T-cell (primary cell): ENCODE data around the gene NCAM1. TPM values are rescaled to one million over a fixed set of nuclear protein-coding genes. Genes with fewer than 3 reads are reported as not detected.
A peak's percentile ranks its signal among the peaks of the same experiment; 100 is the strongest.

Experiments
- ATAC-seq, 4 experiments: fragments of 200-7000 bp in 3 of 4; fragments of 150-1000 bp in 1 of 4; cut with Tn5 transposase; replicated peaks in 1 of 4; 1 replicate in 3 of 4; 2 replicates in 1 of 4; pipeline ENCODE4 v1.10.0; 2021; ENCODE audit warnings: moderate library complexity in 3 of 4, mild to moderate bottlenecking in 2 of 4, moderate number of reproducible peaks in 1 of 4
- CTCF ChIA-PET, 2 donors: fragments of 300-600 bp; sonication (Branson Sonifier 250); formaldehyde crosslinking; loops; one replicate each; lab custom pipeline; 2022; ENCODE audit warnings: antibody characterized with exemption in 2 of 2; lab: Charles Lee
- POLR2A ChIA-PET, 2 donors: fragments of 300-600 bp; sonication (Branson Sonifier 250); formaldehyde crosslinking; loops; one replicate each; lab custom pipeline; 2022; ENCODE audit warnings: antibody characterized with exemption in 2 of 2; lab: Charles Lee
- DNase-seq, 35 experiments: peaks; one replicate each; pipeline versions ENCODE4 v3.0.0 to v3.0.0-alpha.2; 2013 to 2023
- H3K27ac ChIP-seq: one replicate; pipeline ENCODE4 v1.5.1; 2013; ENCODE audit warnings: low read length
- H3K27me3 ChIP-seq, 2 experiments: replicated peaks in 1 of 2; 1 replicate in 1 of 2; 2 replicates in 1 of 2; pipeline versions ENCODE4 v1.6.1 to v1.7.0; 2013; ENCODE audit warnings: low read length in 1 of 2, mixed read lengths in 1 of 2; ENCODE audit not compliant: control insufficient read depth in 2 of 2, insufficient read depth in 2 of 2; ENCODE audit errors: extremely low read depth in 1 of 2
- H3K36me3 ChIP-seq, 2 donors: 1 replicate in 1 of 2; 2 replicates in 1 of 2; pipeline versions ENCODE4 v1.6.1 to v1.7.0; 2013; ENCODE audit warnings: low read length in 1 of 2; ENCODE audit not compliant: control insufficient read depth in 2 of 2, insufficient read depth in 1 of 2; ENCODE audit errors: extremely low read depth in 1 of 2
- H3K4me1 ChIP-seq, 2 experiments: 1 replicate in 1 of 2; 2 replicates in 1 of 2; pipeline versions ENCODE4 v1.6.1 to v1.7.0; 2013; ENCODE audit warnings: low read length in 2 of 2, mixed read lengths in 1 of 2; ENCODE audit not compliant: insufficient read depth in 2 of 2, control insufficient read depth in 1 of 2; ENCODE audit errors: extremely low read depth in 1 of 2
- H3K4me3 ChIP-seq, 2 donors: 1 replicate in 1 of 2; 2 replicates in 1 of 2; pipeline versions ENCODE4 v1.5.1 to v1.7.0; 2013; ENCODE audit warnings: mild to moderate bottlenecking in 2 of 2, low read length in 1 of 2, moderate library complexity in 1 of 2; ENCODE audit not compliant: control insufficient read depth in 1 of 2; ENCODE audit errors: extremely low read depth in 1 of 2
- H3K9me3 ChIP-seq: 2 replicates; pipeline ENCODE4 v1.7.0; 2013
- H3K27ac Mint-ChIP-seq, 2 donors: one replicate each; pipeline ENCODE4 v1.8.0; 2020 to 2021; ENCODE audit warnings: mild to moderate bottlenecking in 2 of 2, mixed read lengths in 2 of 2
- H3K27me3 Mint-ChIP-seq, 2 donors: one replicate each; pipeline ENCODE4 v1.8.0; 2021 to 2022; ENCODE audit warnings: mixed read lengths in 2 of 2
- H3K36me3 Mint-ChIP-seq: one replicate; pipeline ENCODE4 v1.8.0; 2021; ENCODE audit warnings: mixed read lengths
- H3K4me1 Mint-ChIP-seq, 3 donors: one replicate each; pipeline ENCODE4 v1.8.0; 2020 to 2022; ENCODE audit warnings: mixed read lengths in 3 of 3, mild to moderate bottlenecking in 1 of 3
- H3K4me3 Mint-ChIP-seq, 3 donors: one replicate each; pipeline ENCODE4 v1.8.0; 2020 to 2022; ENCODE audit warnings: mild to moderate bottlenecking in 3 of 3, mixed read lengths in 3 of 3, moderate library complexity in 3 of 3
- H3K9me3 Mint-ChIP-seq, 3 donors: one replicate each; pipeline ENCODE4 v1.8.0; 2020 to 2022; ENCODE audit warnings: mixed read lengths in 3 of 3
- WGBS: methylation state at CpG from one replicate; pipeline ENCODE4 v1.1.5; 2013; ENCODE audit warnings: missing lambda C conversion rate; ENCODE audit not compliant: insufficient coverage; 5-methylcytosine and 5-hydroxymethylcytosine counted together
- total RNA-seq, 35 experiments: library from RNA in 6 of 35; stranded (reverse) in 6 of 35; fragments of 120-200 nt in 1 of 35; gene quantifications; one replicate each; pipeline versions ENCODE4 v1.2.1 to v1.2.4 and lab custom pipeline; 2013 to 2026

Gene NCAM1
- total RNA-seq, 5 donors from 2014 or later (not counting 1 experiment from before 2014, with no cell fraction given) = 0.90 to 1.8 (median 1.1) TPM

DNA sequence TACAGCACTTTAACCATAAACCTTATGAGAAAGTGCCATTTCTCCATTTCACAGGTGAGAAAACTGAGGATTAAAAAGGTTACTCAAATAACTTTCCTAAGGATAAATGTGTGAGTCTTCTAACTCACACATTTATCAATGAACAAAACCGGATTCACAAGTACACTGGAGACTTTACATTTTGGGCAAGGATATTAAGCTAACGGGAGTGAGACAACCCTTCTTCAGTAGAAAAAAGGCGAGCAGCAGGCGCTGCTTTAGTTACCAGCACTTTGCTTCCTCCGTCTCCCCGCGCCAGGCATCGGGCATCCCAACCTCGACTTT lies 352.8 kb downstream of the NCAM1 start:
- ChIA-PET CTCF (interaction anchor here (0.7 to 1.1 kb wide), 4 partner anchors 8 to 27 kb away, joined by 3 read pairs; no protein-coding TSS in a partner anchor), POLR2A (interaction anchor here (0.6 to 1.0 kb wide), 4 partner anchors 10 to 1040 kb away, joined by 3 to 4 read pairs (median 3); no protein-coding TSS in a partner anchor)
- Mint-ChIP-seq H3K27me3 (no peaks in the 10 kb centered on the region), H3K4me1 (peaks cover 46 to 51% (median 49%) of the 10 kb centered on the region in 3 donors), H3K4me3 (peak overlapping the region; percentile 78 to 85 (median 84)), H3K9me3 (peaks cover 0 to 5% (median 0%) of the 10 kb centered on the region in 3 donors), H3K27ac (peak overlapping the region; percentile 79 to 86), H3K36me3 (peaks cover 23% of the 10 kb centered on the region)
- H3K4me3 ChIP-seq = peak overlapping the region; percentile 70
- ATAC-seq (no peak), DNase-seq (no peak)
- WGBS = 8% methylated on average over 8 of the region's 9 CpGs
- H3K27me3 ChIP-seq = no peaks in the 10 kb centered on the region
- no peaks in the 10 kb centered on the region for H3K9me3 ChIP-seq
- H3K36me3 ChIP-seq = peaks cover 0 to 11% of the 10 kb centered on the region in 2 donors
- H3K27ac ChIP-seq = peak overlapping the region; percentile 90
- peaks cover 7 to 19% of the 10 kb centered on the region in 2 experiments for H3K4me1 ChIP-seq

DNA sequence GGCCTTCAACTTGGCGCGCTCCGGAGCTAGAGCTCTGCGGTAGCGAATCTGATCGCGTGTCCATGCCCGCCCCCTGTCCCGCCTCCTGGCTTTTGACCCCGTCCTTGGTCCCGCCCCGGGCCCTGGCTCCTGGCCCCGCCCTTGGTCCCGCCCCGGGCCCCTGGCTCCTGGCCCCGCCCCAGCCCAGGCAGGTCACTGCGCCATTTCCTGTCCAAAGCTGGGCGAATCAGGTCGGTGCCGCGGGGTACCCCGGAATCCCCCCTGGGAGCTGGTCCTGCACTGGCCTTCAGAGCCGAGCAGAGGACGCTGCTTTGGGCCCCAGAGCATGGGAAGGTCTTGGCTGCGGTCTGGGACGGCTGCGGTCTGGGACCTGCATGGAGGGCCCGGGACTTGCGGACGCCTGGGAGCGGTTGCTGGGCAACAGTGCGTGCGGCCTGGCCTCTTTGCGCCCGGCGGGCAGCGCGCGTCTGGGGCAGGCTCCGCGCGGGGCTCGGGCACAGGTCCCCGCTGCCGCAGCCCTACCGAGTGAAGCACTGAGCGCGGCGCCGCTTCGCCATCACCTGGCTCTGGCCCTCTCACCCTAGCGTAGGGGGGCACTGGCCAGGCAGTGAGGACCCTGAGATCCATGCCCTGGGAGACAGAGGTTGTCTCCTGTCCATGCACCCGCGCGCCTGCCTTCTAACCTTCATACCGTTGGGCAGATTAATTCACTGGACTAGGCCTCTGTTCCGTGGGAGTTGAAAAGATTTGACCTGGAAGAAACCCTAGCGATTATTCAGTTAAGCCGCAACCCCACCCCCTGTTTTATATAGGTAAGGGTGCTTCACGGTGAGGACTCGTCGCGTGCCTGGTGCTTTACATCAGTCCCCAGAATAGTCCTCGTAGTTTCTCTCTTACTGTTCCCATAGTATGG lies 353.4 kb downstream of the NCAM1 start, which contains the start of gene TTC12:
TTC12 (plus strand) TSS at position 195 of the 913 bp plus-strand sequence. CDS start 1,675 bp downstream, outside the sequence.
- H3K9me3 Mint-ChIP-seq = peaks cover 0 to 5% (median 0%) of the 10 kb centered on the region in 3 donors
- Histone ChIP-seq H3K9me3 (no peaks in the 10 kb centered on the region), H3K4me3 (peak within 1 kb of the TSS; percentile 70), H3K4me1 (peaks cover 7 to 19% of the 10 kb centered on the region in 2 experiments), H3K27me3 (no peaks in the 10 kb centered on the region), H3K27ac (peak within 1 kb of the TSS; percentile 90), H3K36me3 (peaks cover 0 to 11% of the 10 kb centered on the region in 2 donors)
- ATAC-seq (peak; percentile 97 to 99 (median 98)), DNase-seq (peak; percentile 73 to 96 (median 86))
- peaks cover 30% of the 10 kb centered on the region for H3K36me3 Mint-ChIP-seq
- no peaks in the 10 kb centered on the region for H3K27me3 Mint-ChIP-seq
- H3K4me3 Mint-ChIP-seq = peak within 1 kb of the TSS; percentile 78 to 85 (median 84)
- ChIA-PET CTCF (interaction anchor here (0.7 to 1.1 kb wide), 4 partner anchors 9 to 27 kb away, joined by 3 read pairs; no protein-coding TSS in a partner anchor), POLR2A (interaction anchor here (0.6 to 0.7 kb wide), 3 partner anchors 9 to 1041 kb away, joined by 3 to 4 read pairs (median 3); no protein-coding TSS in a partner anchor)
- WGBS = 6% methylated on average over 52 of the region's 64 CpGs
- H3K4me1 Mint-ChIP-seq = peaks cover 46 to 52% (median 49%) of the 10 kb centered on the region in 3 donors
- peak within 1 kb of the TSS; percentile 79 to 94 for H3K27ac Mint-ChIP-seq

DNA sequence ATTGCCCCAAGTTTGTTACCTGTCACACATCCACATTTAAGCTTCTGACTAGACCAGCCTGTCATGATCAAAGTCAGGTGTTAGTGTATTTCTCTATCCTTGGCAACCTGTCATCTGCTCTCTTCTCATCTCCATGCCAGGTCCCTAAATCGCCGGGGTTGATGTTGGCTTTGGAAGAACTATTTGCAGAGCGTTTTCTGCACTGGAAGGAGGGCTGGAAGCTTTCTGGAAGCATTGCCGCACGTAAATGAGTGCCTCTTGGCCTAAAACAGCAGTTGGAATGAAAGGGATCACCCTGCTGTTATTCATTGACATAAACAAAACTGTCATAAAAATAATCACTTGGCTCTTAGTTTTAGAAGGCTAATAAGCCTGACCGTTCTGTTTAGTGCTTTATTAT lies 354.6 kb downstream of the NCAM1 start:
- Histone ChIP-seq H3K4me3 (no peak overlapping the region), H3K36me3 (peaks cover 0 to 11% of the 10 kb centered on the region in 2 donors), H3K27me3 (no peaks in the 10 kb centered on the region), H3K4me1 (peaks cover 7 to 19% of the 10 kb centered on the region in 2 experiments), H3K9me3 (no peaks in the 10 kb centered on the region), H3K27ac (peak overlapping the region; percentile 31)
- POLR2A ChIA-PET = no interaction called here
- CTCF ChIA-PET = interaction anchor here in 1 of 2 donors (0.9 kb wide), 1 partner anchor 1096 kb away, joined by 3 read pairs; no protein-coding TSS in a partner anchor
- Mint-ChIP-seq H3K27ac (peak overlapping the region; percentile 78 to 94), H3K36me3 (peaks cover 37% of the 10 kb centered on the region), H3K27me3 (no peaks in the 10 kb centered on the region), H3K4me1 (peaks cover 45 to 59% (median 52%) of the 10 kb centered on the region in 3 donors), H3K9me3 (peaks cover 0 to 5% (median 0%) of the 10 kb centered on the region in 3 donors), H3K4me3 (peak overlapping the region; percentile 78 to 85 (median 84))
- DNase-seq = peak in 1 of 35 experiments; percentile 11
- WGBS = no CpG with 5 or more reads among the region's 6 CpGs
- no peak for ATAC-seq

DNA sequence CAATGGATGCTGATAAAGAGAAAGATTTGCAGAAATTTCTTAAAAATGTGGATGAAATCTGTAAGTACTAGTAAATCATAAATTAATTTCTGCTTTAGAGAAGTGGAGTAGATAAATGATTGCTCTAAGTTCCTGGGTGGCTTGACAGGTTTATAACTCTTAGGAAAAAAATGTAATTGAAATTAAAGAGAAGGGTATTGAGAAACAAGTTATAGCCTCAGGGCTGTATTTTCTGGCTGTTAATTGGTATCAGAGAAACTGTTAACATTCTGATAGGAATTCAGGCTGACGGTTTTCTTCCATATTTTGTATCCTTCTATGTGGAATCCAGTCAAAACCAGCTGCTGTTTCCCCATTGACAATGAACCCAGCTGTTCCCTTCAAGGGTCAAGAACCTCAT lies 355.0 kb downstream of the NCAM1 start:
- Histone ChIP-seq H3K27me3 (no peaks in the 10 kb centered on the region), H3K4me3 (no peak overlapping the region), H3K36me3 (peaks cover 0 to 11% of the 10 kb centered on the region in 2 donors), H3K9me3 (no peaks in the 10 kb centered on the region), H3K4me1 (peaks cover 7 to 19% of the 10 kb centered on the region in 2 experiments), H3K27ac (no peak overlapping the region)
- H3K36me3 Mint-ChIP-seq = peaks cover 39% of the 10 kb centered on the region
- ChIA-PET CTCF (interaction anchor here (0.9 to 1.1 kb wide), 2 partner anchors 27 to 1097 kb away, joined by 3 read pairs; no protein-coding TSS in a partner anchor), POLR2A (no interaction called here)
- ATAC-seq = no peak
- peak overlapping the region in 1 of 2 donors; percentile 36 for H3K27ac Mint-ChIP-seq
- H3K4me3 Mint-ChIP-seq = peak overlapping the region in 1 of 3 donors; percentile 84
- H3K4me1 Mint-ChIP-seq = peaks cover 44 to 61% (median 53%) of the 10 kb centered on the region in 3 donors
- H3K9me3 Mint-ChIP-seq = peaks cover 0 to 5% (median 0%) of the 10 kb centered on the region in 3 donors
- WGBS = 100% methylated on average over 1 of the region's 1 CpG
- H3K27me3 Mint-ChIP-seq = no peaks in the 10 kb centered on the region
- no peak for DNase-seq

DNA sequence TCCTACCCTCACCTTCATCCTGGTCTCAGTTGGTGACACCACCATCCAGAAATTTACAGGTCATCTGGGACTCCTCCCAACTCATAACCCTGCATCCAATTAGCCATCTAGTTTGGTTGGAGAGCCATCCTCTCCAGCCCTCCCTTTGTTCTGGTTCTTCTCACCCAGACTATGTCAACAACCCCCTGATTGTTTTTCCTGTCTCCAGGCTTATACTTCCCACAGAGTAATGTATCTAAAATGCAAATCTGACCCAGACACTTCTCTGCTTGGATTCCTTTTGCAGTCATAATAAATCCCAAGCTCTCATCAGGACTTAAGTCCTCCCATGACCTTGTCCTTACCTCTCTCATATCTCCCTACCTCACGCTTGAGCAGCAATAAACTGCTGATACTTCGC lies 356.1 kb downstream of the NCAM1 start:
- Mint-ChIP-seq H3K27me3 (no peaks in the 10 kb centered on the region), H3K4me3 (peak overlapping the region in 1 of 3 donors; percentile 2), H3K4me1 (peaks cover 51 to 69% (median 52%) of the 10 kb centered on the region in 3 donors), H3K9me3 (peaks cover 0 to 5% (median 0%) of the 10 kb centered on the region in 3 donors), H3K36me3 (peaks cover 43% of the 10 kb centered on the region), H3K27ac (no peak overlapping the region)
- peaks cover 7 to 19% of the 10 kb centered on the region in 2 experiments for H3K4me1 ChIP-seq
- no peak for ATAC-seq
- DNase-seq = no peak
- ChIA-PET POLR2A (interaction anchor here in 1 of 2 donors (0.6 kb wide), 1 partner anchor 543 kb away, joined by 3 read pairs; no protein-coding TSS in a partner anchor), CTCF (interaction anchor here (0.5 to 1.1 kb wide), 2 partner anchors 28 to 1036 kb away, joined by 3 to 4 read pairs; no protein-coding TSS in a partner anchor)
- H3K4me3 ChIP-seq = no peak overlapping the region
- H3K36me3 ChIP-seq = peaks cover 0 to 11% of the 10 kb centered on the region in 2 donors
- H3K27me3 ChIP-seq = no peaks in the 10 kb centered on the region
- H3K9me3 ChIP-seq = no peaks in the 10 kb centered on the region
- no peak overlapping the region for H3K27ac ChIP-seq
- WGBS = 100% methylated on average over 2 of the region's 2 CpGs
